ENCODE data around the gene RNF213.
"Not testable (repeated sequence)": the region's sequence is repeated elsewhere in the genome, so short reads cannot be mapped to it uniquely, and the experiment has no call there.

The RNF213 gene

GRCh38 chr17:80274331-80274730 is 13.7 kb downstream of the RNF213 start:
- DNase-seq: no peak

DNA sequence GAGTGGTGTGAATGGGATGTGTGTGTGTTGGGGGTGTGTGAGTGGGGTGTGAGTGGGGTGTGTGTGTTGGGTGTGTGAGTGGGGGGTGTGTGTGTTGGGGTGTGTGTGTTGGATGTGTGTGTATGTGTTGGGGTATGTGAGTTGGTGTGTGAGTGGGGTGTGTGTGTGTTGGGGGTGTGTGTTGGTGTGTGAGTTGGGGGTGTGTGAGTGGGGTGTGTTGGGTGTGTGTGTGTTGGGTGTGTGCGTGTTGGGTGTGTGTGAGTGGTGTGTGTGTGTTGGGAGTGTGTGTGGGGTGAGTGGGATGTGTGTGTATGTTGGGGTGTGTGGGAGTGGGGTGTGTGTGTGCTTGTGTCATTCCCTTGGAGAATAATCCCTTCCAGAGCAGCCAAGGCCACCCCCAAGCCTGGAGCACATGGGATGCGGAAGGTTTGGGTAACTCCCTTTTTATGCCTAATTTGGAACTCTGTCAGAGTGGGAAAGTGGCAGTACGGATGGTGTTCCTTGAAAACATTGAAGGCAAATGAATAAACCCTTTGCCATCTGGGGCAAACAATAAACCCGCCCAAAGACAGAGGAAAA is 14.3 kb downstream of the RNF213 start:
- DNase-seq: no peak

GRCh38 chr17:80275857-80276256 is 15.2 kb downstream of the RNF213 start:
- not testable (repeated sequence) for DNase-seq

DNA sequence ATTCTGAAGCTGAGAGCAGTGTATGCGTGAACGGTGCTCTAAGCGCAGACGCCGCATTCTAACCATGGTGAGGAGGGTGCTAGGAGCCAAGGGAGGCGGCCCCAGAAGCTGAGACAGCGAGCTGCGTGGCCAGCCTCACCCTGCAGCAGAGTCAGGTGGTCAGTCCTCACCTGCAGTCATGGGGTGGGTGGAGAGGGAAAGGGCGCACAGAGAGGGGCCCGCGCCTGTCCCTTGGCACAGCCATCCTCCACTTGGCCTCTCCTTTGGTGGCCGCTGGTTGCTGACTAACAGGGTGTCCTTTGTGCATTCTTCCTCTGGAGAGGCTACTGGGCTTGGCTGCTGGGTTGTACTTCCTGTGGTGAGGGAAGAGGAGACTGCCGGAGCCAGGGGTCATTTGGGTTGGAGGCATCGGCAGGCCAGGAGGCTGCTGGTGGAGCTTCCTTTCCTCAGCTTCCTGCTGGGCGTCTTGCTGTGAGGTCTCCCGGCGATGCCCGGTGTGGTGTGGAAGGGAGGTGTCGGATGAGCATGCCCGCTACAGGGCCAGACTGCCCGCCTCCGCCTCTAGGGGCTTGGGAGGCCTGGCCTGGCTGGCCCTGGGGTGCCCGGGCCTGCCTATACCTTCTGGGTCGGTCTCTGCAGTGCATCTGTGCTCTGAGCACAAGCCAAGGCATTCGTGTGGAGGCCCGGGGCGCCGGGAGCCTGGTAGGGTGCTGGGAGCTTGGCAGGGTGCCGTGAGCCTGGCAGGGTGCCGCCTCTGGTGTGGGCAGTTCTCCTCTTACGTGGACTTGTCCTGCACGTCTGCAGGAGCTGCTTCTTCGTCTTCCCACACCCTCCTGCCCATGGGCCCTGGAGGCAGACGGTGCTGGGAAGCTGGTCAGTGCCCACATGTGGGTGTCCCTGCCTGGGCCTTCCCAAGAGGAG is 17.4 kb downstream of the RNF213 start:
- DNase-seq: no peak

DNA sequence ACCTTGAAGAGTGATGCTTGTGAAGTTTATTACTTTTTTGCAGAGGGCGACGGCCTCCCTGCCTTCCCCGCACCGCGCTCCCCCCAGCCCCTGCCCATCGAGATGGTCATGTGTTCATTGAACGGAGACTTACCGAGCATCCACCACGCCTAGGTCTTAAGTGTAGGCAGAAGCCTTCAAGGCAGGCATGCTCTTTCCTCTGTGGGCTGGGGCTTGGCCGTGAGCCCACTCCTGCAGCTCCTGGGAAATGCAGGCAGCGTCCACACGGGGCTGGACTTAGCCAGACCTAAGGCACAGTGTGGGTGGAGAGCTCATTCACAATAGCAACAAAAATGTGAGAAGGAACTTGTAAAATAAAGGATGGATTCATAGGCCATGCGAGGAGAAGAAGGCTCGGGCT is 19.2 kb downstream of the RNF213 start:
- DNase-seq: no peak

DNA sequence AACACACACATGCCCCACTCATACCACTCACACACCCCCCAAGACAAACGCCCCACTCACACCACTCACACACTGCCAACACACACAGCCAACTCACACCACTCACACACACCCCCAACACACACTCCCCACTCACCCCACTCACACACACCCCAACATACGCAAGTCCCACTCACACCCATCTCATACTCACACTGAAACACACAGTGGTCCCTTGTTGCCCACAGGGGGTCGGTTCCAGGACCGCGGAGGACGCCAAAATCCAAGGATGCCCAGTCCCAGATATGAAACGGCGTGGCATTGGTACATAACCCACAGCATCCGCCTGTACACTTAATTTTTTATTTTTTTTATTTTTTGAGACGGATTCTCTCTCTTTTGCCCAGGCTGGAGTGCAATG is 20.9 kb downstream of the RNF213 start:
- DNase-seq: no peak

DNA sequence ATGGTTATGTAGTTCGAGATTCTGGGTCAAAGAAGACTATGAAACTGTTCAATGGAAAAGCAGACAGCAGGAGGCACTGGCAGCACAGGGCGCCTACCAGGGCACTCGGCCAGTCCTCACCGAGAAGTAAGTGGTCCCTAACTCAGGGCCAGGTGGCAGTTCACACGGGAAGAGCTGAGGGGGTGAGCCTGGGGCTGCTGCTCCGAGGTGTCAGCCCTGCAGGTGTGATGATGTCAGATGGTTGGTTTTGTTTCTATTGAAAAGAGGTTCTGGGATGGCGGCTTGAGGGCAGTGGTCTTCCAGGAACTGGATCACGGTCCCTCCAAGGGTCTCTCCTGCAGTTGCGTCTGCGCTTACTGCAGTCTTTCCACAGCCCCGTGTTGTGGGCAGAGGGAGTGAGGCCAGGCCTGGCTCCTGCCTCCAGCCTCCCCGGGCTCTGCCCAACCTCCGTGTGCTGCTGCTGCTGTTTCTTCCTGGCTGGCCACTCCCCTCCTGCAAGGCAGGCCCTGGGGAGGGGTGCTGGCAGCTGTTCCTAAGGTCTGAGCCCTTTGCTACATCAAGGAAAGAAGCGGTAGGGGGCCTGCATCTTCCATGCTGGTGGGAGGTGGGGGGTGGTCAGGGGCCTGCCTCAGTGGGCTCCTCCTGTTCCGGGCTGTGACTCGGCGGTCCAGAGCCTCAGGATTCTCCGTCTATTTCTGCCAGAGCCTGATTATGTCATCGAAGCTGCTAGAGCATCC is 22.6 kb downstream of the RNF213 start:
- DNase-seq: no peak

DNA sequence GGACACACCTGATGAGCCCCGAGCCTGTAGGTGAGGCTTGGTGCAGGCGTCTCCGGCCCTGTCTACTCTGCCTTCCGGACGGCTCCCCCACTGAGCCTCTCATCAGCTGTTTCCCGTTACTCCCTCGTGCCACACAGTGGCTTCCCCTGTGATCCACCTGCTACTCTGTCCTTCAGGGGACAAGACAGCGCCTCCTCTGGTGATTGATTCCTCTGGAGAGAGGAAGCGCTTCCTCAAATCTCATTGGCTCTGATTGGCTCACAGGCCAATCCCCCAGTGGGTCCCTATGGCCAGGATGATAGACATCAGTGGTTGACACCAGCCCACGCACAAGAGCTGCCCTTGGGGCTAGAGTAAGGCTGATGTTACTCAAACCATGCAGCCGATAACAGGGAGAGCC is 24.0 kb downstream of the RNF213 start:
- no peak for DNase-seq

- DNase-seq: no peak
These were observed 24.7 kb downstream of the RNF213 start for GRCh38 chr17:80285237-80285920.

GRCh38 chr17:80286638-80286960 is 25.9 kb downstream of the RNF213 start:
- no peak for DNase-seq

DNA sequence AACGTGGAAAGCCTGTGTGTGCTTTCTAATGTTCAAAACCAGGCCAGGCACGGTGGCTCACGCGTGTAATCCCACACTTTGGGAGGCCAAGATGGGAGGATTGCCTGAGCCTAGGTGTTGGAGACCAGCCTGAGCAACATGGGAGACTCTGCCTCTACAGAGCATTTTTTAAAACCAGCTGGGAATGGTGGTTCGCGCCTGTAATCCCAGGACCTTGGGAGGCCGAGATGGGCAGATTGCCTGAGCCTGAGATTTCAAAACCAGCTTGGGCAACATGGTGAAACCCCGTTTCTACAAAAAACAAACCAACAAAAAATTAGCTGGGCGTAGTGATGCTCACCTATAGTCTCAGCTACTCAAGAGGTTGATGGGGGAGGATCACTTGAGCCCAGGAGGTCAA is 26.4 kb downstream of the RNF213 start:
- DNase-seq: no peak

DNA sequence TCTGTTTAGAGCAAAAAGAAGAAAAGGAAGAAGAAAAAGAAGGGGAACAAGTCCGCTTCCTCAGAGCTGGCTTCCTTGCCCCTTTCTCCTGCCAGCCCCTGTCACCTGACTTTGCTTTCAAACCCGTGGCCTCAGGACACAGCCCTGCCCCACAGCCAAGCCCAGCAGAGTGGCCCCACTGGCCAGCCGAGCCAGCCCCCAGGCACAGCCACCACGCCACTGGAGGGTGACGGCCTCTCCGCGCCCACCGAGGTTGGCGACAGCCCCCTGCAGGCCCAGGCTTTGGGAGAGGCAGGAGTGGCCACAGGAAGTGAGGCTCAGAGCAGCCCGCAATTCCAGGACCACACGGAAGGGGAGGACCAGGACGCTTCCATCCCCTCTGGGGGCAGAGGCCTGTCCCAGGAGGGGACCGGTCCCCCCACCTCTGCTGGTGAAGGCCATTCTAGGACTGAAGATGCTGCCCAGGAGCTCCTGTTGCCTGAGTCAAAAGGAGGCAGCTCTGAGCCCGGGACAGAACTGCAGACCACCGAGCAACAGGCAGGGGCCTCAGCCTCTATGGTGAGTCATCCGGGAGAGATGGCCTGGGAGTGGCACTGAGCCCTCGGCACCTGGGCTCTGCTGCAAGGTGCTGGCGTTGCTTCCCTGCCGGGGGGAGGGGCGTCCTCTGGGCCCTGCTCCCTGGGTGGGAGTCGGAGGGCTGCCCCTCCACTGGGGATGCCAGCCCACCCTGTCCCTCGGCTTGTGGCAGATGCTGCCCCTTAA is 27.3 kb downstream of the RNF213 start:
- DNase-seq: no peak

GRCh38 chr17:80289616-80290015 is 29.0 kb downstream of the RNF213 start:
- no peak for DNase-seq

DNA sequence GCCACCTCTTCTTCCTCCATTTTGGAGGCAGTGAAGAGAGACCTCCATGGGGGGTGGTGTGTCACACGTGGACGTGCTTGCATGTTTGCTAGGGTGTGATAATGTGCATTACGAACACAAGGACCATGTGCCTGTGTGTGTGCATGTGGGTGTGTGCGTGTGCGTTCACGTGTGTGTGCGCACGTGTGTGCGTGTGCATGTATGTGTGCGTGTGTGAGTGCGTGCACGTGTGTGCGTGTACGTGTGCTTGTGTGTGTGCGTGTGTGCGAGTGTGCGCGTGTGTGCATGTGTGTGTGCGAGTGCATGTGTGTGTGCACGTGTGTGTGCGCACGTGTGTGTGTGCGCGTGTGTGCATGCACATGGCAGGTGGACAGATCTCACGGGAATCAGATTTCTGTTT is 29.5 kb downstream of the RNF213 start:
- DNase-seq: no peak

DNA sequence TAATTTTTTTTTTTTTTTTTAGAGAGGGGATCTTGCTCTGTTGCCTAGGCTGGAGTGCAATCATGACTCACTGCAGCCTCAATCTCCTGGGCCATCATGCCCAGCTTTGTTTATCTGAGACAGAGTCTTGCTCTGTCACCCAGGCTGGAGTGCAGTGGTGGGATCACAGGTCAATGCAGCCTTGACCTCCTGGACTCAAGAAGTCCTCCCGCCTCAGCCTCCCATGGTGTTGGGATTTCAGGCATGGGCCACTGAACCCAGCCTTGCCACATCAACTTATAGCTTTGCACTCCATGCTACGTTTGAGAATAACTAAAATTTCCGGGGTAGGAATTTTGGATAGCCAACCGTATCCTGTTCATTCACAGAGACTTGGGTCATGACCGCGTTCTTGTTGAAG is 30.6 kb downstream of the RNF213 start:
- no peak for DNase-seq

DNA sequence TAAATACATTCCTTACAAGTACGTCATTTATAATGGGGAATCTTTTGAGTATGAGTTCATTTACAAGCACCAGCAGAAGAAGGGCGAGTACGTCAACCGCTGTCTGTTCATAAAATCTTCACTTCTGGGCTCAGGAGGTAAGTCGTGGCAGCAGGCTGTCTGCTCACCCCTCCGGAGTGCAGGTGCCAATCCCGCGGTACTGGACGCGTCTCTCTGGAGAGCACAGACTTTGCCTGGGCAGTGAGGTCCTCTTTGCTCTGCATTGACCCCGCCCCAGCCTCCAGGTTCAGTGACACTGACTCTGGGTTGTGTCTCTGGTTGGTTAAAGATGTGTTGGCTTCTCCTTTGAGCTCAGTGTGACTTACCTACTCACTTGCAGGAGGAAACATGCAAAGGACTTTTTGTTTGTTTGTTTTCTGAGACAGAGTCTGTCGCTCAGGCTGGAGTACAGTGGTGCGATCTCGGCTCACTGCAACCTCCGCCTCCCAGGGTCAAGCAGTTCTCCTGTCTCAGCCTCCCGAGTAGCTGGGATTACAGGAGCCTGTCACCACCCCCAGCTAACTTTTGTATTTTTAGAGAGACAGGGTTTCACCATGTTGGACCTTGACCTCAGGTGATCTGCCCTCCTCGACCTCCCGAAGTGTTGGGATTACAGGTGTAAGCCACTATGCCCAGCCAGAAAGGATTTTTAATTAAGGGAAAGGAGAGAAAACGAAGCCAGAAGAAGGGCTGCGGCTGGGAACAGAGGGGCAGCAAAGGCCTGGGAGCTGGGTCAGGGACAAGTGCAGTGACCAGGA is 31.2 kb downstream of the RNF213 start:
- no peak for DNase-seq

DNA sequence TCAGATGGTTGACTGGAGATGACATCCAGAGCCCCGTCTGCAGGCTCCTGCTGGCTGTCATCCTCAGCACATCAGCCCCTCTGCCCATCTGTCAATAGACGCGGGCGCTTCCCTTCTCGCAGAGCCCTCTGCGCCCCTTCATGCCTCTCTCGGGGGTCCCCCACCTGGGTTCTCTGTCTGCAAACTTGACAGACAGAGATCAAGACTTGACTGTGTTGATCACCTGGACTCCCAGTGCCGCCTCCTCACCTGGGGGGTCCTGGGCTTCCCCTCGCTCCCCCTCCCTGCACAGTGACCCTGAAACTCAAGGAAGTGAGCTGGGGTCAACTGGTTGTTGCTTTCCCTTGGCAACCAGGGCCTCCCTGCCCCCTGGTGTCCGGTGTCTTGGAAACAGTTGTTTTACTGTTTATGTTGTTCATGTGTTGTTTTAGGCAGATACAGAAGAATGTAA is 31.9 kb downstream of the RNF213 start:
- no peak for DNase-seq

DNA sequence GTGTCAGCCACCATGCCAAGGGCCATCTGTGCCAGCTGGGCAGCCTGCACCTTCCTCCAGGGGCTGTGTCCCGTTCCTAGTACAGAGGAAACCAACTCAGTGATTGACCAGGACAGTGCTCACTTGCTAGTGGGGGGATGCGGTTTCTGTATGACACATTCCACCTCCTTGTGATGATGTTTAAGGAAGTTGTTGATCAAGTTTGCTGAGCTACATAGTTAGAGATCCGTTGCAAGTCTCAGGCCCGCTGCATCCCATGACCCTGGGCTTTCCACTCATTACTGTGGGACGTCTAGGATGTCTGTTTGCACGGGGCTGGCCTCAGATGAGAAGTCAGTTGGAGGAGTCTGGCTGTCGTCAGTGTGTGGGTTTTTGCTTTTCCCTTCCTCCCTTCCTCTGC is 33.6 kb downstream of the RNF213 start:
- no peak for DNase-seq

DNA sequence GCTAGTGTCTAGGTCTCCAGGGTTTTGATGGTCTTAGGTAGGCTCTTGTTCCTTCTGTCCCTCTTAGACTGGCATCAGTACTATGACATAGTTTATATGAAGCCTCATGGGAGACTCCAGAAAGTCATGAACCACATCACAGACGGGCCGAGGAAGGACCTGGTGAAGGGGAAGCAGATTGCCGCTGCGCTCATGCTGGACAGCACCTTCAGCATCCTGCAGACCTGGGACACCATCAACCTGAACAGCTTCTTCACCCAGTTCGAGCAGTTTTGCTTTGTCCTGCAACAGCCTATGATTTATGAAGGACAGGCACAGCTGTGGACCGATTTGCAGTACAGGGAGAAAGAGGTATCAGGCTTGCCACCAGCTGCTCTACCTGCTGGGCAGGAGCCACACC is 34.0 kb downstream of the RNF213 start:
- no peak for DNase-seq

DNA sequence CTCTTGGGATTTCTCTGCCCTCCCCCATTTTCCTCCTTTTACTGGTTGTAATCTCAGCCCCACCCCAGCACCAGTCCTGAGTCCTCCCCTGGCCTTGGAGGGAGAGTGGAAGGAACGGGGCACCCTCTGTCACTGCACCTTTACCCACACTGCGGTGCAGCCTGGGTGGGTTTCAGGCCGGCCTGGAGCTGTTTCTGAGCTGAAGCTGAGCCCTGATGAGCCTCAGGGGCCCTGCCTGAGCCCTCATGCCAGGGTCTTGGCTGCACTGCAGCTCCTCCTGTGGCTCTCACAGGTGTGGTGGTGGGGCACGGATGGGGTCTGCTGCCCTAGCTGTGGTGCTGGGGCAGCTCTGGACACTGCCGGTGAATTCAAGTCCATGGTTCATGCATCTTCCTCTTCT is 34.5 kb downstream of the RNF213 start:
- DNase-seq: no peak

DNA sequence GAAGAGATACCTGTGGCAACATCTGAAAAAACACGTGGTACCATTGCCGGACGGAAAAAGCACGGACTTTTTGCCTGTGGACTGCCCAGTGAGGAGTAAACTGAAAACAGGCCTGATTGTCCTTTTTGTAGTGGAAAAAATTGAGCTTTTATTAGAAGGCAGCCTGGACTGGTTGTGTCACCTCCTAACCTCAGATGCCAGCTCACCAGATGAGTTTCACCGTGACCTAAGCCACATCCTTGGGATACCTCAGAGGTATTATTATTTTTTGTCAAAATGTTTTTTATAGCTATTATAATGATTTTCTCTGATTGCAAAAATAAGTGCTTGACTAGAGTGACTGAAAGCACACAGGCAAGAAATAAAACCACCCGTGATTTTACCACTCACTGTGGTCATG is 34.9 kb downstream of the RNF213 start:
- DNase-seq: no peak

DNA sequence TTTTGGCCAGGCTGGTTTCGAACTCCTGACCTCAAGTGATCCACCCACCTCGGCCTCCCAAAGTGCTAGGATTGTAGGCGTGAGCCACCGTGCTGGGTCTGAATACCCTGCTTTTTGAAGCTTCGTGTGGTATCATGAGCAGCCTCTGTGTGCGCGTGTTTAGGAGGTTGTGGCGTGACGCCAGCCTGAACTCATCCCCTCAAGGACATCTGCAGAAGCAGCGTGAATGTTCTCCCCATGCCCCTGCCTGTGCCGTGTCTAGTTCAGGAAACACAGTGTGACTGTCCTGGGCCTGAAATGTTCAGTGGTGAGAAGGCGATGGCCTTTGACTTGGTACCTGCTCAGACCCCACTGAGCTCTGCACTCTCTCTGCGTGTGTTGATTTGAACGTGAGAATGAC is 35.6 kb downstream of the RNF213 start:
- DNase-seq: no peak

Data from NCI-H2227 treated with DMSO at 0.1 percent for 48 hours (cell line).